Activated T-cell treated with anti-CD3 and anti-CD28 coated beads, Interleukin-2, amount 50 U/mL, for 1 hour (primary cell): Measurements from ENCODE around the gene SLC6A19.

ENCODE experiments used
- DNase-seq: peaks from one replicate; pipeline ENCODE4 v3.0.0-alpha.2; 2020

SLC6A19 gene

DNA sequence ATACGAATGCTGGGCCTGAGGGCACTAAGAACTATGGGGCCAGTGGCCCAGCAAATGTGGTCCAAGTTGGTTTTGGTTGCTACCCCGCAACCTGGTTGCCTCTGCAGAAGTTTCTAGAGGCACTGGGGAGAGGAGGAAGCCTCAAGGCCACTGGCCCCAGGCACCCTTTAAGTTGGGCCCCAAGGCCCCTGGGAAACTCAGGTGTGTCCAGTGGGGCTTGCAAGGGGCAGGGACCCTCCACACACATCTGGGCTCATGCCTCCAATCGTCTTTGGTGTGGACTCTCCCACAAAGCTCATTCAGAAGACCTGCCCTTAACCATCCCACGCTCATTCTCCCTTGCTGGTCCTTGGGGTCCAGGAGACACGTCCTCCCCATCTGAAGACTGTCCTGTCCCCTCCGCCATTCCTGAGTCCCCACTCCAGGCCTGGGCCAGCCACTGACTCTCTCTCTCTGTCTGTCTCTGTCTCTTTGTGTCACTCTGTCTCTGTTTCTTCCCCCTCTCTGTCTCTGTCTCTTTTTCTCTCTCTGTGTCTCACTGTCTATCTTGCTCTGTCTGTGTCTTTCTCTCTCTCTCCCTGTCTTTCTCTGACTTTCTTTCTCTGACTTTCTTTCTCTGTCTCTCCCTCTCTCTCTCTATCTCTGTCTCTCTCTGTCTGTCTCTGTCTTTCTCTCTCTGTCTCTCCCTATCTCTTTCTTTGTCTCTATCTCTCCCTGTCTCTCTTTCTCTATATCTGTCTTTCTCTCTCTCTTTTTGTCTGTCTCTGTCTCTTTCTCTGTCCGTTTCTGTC lies 3.3 kb upstream of the SLC6A19 start:
- DNase-seq, result no peak

DNA sequence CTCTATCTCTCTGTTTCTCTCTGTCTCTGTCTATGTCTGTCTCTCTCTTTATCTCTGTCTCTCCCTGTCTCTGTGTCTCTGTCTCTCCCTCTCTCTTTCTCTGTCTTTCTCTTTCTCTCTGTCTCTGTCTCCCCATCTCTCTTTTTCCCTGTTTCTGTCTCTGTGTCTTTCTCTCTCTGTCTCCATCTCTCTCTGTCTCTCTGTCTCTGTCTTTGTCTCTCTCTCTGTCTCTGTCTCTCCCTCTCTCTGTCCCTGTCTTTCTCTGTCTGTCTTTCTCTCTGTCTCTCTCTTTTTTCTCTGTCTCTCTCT lies 2.1 kb upstream of the SLC6A19 start:
- DNase-seq, result no peak

DNA sequence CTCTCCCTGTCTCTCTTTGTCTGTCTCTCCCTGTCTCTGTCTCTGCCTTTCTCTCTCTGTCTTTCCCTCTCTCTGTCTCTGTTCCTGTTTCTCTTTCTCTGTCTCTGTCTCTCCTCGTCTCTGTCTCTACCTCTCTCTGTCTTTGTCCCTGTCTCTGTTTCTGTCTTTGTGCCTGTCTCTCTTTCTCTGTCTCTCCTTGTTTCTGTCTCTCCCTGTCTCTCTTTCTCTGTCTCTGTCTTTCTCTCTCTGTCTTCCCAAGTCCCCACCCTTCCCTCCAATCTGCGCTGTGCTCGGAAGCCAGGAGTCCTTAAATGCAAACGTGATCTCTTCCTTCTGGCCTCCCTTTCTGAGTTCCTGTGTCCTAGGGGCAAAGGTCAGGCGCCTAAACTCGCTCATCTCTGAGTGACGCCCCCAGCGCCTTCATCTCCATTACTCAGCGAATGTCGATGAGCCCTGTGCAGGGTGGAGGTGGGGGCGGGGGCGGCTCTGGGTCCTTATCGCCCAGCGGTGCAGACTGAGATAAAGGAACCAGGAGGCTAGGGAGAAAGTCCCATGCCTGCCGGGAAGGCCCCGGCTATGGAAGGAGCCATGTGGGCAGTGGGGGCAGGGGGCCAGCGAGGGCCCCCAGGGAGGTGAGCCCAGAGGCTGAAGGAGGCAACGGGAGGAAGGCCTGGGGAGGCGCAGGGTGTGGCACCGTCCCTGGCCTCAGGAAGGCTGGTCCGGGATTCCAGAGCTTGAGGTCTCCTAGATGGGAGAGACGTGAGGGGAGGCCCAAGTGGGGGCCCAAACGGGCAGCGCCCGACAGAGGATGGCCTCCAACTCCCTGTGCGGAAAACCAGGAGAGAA lies 1.5 kb upstream of the SLC6A19 start:
- DNase-seq, result no peak

DNA sequence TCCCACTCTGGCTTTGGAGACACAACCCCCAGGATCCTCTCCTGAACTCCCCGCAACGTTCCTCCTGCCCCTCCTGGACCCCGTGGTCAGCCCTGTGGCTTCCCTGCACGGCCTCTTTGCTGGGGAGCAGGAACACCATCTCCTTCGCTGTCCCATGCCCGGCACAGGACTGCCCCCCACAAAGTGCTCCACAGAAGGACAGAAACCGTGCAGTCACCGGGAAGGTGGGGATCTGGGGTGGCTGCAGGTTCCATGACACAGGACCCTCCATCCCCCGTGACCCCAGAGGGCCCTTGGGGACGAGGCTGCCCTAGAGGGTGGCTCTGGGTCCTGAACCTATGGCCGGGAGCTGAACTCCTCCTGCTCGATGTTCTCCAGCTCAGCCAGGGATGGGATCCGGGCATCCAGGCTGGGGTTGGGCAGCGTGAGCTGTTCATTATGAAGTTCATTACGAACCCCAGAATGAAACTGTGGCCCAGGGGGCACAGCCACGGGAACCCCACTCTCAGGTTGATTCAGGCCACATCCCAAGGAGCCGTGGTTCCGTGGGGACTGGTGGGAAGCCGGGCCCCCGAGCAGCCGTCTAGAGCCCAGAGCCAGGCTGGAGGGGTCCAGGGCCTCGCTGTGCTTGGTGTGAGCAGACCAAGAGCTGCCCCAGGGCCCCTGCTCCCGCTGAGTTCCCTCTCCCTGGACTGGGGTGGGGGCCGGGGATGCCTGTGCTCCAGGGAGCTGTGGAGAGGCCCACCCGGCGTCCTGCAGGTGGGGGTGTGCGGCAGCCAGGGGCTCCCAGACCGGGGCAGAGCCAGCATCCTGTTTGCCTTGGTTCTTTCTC lies 684 bp upstream of the SLC6A19 start:
- no peak for DNase-seq

DNA sequence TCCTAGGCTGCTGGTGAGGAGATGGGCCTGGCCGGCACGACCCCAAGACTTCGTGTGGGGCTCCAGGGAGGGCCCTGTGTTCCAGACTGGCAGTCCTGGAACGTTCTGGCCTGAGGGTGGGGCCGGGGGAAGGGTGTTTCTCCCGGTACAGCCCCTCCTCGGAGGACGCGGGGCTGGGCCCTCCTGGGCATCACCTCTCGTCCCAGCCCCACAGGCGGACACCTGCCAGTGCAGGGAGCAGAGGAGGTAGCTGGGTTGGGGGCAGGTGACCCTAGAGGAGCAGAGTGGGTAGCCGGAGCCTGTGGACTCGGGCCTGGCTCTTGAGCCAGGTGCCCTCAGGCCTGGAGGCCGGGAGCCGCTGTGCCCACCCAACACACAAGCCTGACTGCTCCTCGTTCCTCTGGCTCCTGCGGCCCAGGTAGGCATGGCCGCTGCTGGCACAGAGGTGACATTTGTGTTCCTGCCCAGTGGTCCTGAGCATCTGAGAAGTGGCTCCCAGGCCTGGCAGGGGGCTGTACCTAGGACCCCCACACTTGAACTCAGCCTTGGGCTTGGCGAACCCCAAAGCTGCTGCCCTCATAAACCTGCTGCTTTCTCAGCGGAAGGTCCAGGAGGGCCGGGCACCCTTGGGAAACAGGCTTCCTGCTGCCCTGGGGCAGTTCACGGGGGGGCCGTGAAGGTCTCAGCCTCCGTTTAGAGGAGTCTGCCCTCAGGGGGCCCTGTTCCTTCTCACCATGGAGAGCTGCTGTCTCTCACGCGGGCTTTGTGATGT lies 817 bp downstream of the SLC6A19 start:
- no peak for DNase-seq

DNA sequence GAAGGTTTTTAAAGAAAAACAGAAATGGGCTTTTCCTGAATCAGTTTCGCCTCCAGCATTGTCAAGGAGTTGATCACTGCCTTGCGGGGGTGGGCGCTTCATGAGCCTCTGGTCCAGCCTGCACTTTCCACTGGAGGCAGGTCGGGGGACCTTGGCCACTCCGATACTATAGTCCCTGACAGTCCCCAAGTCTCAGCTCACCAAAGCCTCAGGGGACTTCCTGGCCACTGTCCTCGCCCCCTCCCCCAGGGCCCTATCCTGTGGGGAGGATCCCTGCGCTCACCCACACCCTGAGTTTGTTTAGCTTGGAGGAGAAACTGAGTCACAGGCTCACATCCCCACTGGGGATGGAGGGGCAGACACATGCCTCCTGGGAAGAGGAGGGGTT lies 1.4 kb downstream of the SLC6A19 start:
- no peak for DNase-seq

DNA sequence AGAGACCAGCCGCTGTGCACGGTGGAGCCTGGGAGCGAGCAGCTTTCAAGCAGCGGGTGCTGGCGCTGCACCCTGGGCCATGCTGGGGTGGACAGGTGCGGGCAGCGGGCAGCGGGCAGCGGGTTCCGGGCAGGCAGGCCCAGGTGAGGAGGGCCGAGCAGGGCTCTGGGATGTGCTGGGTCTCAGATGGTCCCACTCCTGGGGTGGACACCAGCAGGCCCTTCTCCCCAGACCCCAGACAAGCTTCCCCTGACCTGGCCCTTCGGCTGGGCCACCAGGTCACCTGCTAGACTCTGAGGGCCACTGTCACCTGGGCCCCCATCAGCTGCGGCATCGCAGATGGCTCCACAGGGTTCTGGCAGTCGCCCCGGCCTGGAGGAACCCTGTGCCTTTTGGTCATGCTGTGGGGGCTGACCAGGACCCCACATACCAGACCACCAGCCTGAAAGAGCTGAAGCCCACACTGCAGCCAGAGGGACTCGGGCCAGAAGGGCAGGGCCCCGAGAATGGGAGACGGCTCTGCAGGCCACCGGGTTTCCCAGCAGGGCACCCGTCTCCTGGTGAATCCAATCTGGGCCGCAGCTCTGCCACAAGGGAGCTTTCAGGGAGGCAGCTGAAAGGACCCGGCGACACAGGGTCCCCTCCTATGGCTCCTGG lies 2.0 kb downstream of the SLC6A19 start:
- DNase-seq, result no peak

DNA sequence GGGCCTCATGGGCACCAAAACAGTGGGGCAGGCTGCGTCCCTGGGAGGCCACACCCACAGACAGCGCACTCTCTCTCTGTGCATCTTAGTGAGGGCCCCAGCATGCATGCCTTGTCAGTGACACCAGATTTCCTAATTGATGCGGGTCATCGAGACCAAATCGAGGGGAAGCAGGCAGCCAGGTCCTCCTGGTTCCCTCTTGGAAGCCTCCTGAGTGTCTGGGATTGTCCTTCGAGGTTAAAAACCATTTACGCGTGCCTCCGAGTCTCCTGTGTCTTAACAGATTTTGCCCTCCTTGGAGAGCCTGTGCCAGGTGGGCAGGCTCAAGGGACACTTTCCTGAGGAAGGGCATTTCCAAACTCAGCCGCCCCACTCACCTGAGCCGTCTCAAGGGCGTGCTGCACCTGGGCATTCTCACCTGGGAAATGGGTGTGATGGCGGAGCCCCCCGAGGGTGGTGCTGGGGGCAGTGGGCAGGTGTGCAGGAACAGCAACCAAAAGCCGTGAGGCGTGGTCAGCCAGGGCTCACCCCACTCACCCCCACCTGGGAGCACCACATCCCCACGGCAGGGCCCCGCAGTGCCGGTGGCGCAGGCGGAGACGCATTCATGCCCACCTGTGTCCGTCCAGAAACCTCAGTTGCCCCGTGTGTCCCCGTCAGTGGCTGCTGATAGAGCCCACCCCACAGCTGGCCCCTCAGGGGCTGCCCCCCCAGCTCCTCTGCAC lies 2.7 kb downstream of the SLC6A19 start:
- no peak for DNase-seq

DNA sequence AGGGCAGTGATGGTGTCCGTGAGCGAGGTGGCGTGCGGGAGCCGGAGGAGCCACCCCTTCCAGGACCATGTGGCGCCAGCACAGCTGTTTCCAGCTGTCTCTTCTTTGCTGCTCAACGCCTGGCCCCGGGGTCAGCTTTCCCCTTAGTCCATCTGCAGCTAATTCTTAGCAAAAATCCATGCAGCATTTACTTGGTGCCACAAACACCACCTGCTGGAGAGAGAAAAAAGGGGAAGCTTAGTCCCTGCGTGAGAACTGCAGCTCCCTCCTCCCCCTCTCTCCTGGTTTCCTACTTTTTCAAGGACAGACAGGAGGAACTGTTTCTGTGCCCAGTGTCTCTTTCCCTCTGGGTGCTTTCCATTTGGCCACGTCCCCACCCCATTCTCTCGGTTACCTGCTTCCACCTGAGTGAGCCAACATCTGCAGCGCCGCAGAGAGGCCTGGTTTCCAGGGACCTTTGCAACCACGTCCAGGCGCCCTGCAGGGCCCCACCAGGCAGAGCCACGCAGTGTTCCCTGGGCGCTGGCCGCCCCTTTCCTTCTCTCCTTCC lies 3.4 kb downstream of the SLC6A19 start:
- no peak for DNase-seq

DNA sequence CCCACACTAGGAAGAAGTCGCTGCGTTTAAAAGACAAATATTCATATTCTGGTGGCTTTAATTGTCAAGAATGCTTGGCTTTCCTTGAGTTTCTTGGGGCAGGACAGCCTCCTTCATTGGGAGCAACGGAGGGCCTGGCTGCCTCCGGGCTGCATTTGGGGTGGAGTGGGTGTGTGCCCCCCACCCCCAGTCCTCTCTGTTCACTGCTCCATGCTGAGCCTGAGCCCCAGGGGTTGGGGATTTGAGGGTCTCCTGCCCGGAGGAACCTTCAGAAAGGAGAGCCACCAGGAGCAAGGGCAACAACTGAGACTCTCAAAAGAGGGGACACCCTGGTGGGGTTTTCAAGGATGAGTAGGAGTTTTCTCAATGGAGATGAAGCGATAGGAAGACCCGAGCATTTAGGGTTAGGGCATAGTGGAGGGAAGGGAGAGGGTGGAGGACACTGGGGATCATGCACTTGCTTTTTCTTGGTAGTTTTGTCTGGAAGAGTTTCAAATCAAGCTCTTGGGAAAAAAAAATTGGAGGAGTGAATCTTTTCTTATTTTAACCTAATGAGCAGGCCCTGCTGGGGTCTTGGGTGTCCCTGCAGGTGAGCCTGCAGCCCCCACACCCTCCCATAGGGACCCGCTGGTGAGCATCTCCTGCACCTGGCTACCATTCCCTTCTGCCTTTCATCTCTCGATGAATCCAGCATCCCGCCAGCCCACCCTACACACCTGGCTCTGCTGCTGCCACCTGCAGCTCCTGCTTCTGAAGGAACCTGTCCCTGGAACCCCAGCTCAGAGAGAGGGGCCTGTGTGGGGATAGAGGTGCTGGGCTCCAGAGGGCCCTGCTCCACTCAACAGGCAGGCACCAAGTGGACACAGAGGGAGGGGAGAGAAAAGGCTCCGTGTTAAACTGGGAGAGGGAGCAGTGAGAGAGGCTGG lies 4.1 kb downstream of the SLC6A19 start:
- no peak for DNase-seq

DNA sequence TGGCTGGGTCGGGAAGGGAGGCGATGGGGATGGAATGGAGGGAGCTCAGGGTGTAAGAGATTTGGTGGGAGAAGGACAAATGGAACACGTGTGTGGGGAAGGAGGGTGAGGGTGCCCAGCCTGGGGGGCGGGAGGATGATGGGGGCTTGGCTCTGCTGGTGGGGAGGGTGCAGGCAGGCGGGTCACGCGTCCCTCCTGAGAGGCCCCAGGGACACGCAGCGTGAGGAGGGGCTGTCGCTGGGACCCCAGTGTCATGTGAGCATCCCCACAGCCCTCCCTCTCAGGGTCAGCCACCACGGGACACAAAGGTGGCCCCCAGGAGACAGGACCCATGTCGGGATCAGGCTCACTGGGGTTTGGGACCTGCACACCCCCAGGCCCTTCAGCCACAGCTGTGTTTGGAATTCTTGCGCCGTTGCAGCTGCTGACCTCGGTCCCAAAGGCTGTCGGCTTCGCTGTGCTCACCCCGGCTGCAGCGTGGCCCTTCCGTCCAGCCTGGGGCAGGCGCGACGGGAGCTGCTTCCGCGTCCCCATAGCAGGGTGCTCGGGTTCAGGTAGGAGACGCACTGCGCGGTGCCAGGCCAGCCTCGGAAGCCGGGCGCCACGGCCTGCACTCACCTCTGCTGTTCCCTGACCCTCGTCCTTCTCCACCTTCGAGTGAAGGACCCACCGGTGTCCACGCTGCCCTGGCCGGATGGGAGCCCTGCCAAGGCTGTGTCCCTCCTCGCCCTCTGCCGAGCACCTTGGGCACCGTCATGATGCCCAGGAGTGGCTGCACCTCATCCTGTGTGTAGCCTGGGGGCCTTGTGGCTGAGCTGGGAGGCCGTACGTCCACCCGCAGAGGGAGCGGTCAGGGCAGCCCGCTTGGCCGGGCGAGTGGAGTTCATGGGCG lies 5.4 kb downstream of the SLC6A19 start:
- DNase-seq, result no peak

DNA sequence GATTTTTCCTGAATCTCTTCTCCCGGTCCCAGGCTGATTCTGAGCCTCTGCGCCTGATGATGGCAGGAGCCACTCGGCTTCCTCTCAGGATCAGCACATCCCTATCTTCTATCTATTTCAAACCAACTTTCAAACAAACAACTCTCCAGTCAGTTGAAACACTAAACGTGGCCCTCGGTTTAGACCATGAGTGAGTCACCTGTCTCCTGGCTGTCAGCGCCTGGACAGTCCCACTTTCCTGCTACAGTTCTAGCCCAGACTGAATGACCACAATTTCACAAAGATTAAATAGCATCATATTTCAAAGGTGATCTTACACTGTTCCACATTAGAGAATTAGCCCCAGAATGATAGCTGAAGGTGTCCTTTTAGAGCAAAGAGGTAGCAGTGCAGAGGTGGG lies 6.2 kb downstream of the SLC6A19 start:
- DNase-seq, result no peak

DNA sequence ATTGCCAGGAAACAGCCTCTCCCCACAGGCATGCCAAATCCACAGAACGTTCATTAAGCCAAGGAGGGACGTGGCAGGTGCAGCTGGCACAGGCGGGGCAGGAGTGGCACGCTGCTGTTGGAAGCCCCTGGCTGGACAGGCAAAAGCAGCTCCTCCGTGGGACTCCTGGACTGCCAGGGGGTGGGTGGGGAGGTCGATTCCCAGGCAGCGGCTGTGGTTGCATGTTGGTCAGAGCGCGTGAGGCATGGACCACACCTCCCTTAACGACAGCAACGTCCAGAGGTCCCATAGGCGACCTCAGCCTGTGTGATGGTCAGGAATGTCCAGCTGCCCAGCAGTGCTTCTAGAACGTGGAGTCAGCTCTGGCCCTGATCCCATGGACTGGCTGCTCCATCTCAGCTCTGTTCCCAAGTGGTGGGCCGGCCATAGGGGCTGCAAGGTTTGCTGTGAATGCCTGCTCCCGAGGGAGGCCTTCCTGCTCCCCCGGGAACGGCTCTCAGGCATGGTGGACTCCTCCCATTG lies 6.9 kb downstream of the SLC6A19 start:
- no peak for DNase-seq

DNA sequence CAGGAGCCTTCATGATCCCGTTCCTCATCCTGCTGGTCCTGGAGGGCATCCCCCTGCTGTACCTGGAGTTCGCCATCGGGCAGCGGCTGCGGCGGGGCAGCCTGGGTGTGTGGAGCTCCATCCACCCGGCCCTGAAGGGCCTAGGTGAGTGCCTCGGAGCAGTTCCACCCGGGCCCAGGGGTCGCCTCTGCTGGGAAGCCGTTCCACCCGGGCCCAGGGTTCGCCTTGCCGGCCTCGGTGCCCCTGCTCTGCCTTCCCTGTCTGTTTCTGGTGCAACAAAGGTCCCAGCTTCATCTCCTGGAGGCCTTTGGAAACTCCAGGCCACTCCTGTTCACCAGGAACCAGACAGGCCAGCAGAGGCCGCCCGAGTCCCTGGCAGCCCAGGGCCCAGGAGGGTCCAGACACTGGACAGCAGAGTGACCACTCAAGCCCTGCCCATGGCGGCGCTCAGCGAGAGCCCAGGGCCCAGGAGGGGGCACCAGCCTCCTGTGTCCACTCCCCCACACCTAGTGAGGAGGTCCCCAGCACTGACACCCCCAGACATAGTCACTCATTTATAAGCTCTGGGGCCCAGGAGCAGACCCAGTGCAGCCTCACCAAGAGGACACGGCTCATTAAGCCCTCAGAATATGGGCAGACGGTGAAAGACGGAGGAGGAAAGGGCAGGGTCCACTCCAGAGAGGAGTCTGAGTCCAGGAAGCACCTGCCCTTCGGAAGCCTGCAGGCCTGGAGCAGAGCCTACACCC lies 7.5 kb downstream of the SLC6A19 start:
- no peak for DNase-seq

DNA sequence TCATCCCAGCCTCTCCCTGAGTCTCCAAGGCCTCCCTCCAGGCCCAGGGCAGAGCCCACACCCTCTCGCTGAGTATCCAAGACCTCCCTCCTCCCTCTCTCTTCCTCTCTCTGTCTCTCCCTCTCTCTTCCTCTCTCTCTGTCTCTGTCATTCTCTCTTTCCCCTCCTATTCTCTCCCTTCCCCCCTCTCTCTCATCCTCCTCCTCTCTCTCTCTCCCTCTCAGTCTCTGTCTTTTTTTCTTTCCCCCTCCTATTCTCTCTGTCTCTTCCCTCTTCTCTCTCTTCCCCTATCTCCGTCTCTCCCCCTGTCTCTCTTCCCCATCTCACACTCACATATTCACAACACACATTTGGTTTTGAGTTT lies 8.1 kb downstream of the SLC6A19 start:
- no peak for DNase-seq

DNA sequence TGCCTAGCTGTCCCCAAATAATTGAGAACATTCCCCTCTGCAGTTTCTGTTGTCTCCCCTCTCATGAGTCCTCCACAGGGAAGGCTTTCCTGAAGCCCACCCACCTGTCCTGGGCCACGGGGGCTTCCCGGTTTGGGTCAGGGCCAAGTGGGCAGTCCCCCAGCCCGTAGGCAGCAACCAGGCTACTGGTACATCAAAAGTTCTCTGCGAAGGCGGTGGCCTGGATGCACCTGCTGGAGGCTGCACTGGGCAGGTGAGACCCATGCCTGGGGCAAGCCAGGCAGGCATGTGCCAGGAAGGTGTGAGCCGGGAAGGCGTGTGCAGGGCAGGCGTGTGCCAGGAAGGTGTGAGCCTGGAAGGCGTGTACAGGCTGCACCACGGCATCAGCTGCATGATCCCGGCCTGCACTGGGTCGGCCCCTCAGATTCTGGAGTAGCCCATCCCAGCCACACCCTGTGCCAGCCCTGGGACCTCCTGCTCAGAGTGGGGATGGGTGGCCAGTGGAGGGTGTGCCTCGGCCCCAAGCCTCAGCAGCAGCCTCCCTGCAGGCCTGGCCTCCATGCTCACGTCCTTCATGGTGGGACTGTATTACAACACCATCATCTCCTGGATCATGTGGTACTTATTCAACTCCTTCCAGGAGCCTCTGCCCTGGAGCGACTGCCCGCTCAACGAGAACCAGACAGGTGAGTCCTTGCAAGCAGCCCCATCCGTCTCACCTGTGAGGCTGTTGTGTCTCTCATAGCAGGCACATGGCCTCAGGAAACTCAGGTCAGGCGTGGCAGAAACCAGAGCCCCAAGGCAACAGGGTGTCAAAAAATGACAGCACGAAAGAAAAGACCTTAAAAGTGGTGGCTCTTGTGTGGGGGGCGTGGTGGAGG lies 8.7 kb downstream of the SLC6A19 start:
- no peak for DNase-seq

DNA sequence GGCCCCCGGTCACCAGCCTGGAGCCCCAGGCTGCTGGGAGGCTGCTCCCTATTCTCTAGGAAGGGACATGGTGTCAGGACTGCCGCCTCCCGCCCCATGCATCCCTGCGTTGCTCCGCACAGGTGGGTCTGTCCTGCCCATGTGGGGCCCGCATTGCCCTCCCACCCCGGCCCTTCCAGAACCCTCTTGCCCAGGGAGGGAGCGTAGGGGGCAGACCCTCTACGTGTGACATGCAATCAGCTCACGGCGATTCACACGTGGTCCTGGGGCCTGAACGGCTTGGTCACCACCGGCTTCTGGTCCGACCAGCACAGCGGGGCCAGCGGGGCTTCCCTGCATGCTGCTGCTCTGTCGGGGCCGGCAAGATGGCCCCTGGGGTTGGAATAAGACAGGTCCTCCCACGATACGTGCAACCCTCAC lies 9.4 kb downstream of the SLC6A19 start:
- no peak for DNase-seq
